HepG2 (cell line): Measurements from ENCODE around the gene ZNF491. TPM values are rescaled to one million over a fixed set of nuclear protein-coding genes. Genes with fewer than 3 reads are reported as not detected.
A peak's percentile ranks its signal among the peaks of the same experiment; 100 is the strongest.

ENCODE experiments used
- CBX1 ChIP-seq: IDR thresholded peaks from one replicate; pipeline ENCODE4 v1.6.1; 2016; ENCODE audit warnings: antibody characterized with exemption, low read depth
- KAT7 ChIP-seq: IDR thresholded peaks from 2 replicates; pipeline ENCODE4 v1.6.1; 2018; ENCODE audit warnings: borderline replicate concordance, missing compliant biosample characterization
- MXI1 ChIP-seq: IDR thresholded peaks from 3 replicates; pipeline ENCODE4 v1.6.1; 2012; ENCODE audit warnings: low read depth, low read length, inconsistent platforms, borderline replicate concordance
- RBAK ChIP-seq: sonication (generic); formaldehyde crosslinking; IDR thresholded peaks from 2 replicates; pipeline ENCODE4 v1.5.1; 2020; ENCODE audit warnings: mild to moderate bottlenecking, missing genetic modification reagents
- RFXANK ChIP-seq: IDR thresholded peaks from 2 replicates; pipeline ENCODE4 v1.6.1; 2016
- SRSF4 ChIP-seq: fragments of 200-400 bp; formaldehyde crosslinking; IDR thresholded peaks from one replicate; pipeline ENCODE4 v1.6.1; 2018; ENCODE audit warnings: mild to moderate bottlenecking, low read depth, low read length, moderate library complexity; ENCODE audit not compliant: poor library complexity, severe bottlenecking
- SSRP1 ChIP-seq: IDR thresholded peaks from 2 replicates; pipeline ENCODE4 v1.6.1; 2016; ENCODE audit warnings: control low read depth
- TOPORS ChIP-seq: sonication (generic); formaldehyde crosslinking; IDR thresholded peaks from 2 replicates; pipeline ENCODE4 v1.8.0; 2023; ENCODE audit warnings: mild to moderate bottlenecking, missing genetic modification reagents
- ZNF333 ChIP-seq: sonication (generic); formaldehyde crosslinking; IDR thresholded peaks from 2 replicates; pipeline ENCODE4 v1.4.0; 2020; ENCODE audit warnings: mild to moderate bottlenecking, missing genetic modification reagents, borderline replicate concordance
- ZNF383 ChIP-seq: sonication (generic); formaldehyde crosslinking; IDR thresholded peaks from 2 replicates; pipeline ENCODE4 v1.4.0; 2020; ENCODE audit warnings: missing genetic modification reagents, mild to moderate bottlenecking, borderline replicate concordance
- ZNF564 ChIP-seq: sonication (generic); formaldehyde crosslinking; IDR thresholded peaks from 2 replicates; pipeline ENCODE4 v1.8.1; 2023; ENCODE audit warnings: mild to moderate bottlenecking, missing genetic modification reagents
- ZNF776 ChIP-seq: sonication (generic); formaldehyde crosslinking; IDR thresholded peaks from 2 replicates; pipeline ENCODE4 v1.4.0; 2020; ENCODE audit warnings: mild to moderate bottlenecking, missing genetic modification reagents
- ZSCAN12 ChIP-seq: sonication (generic); formaldehyde crosslinking; IDR thresholded peaks from 2 replicates; pipeline ENCODE4 v1.9.0; 2021; ENCODE audit warnings: mild to moderate bottlenecking, missing genetic modification reagents
- polyA plus RNA-seq, 8 experiments: library from polyadenylated mRNA; depleted of rRNA in 3 of 8; stranded (reverse) in 7 of 8; unstranded in 1 of 8; fragments of >200 nt; fragmentation: Illumina TruSeq in 4 of 8; extraction: Trizol in 4 of 8; gene quantifications; 2 replicates each; pipeline versions ENCODE4 v1.2.1 to v1.2.3, GENCODE V29; 2011 to 2016; ENCODE audit warnings: low read depth in 4 of 8, missing spikeins in 1 of 8, mixed read lengths in 1 of 8; ENCODE audit not compliant: insufficient read depth in 1 of 8
- total RNA-seq, 5 experiments: library from RNA; depleted of rRNA; stranded (reverse); fragments of >200 nt; fragmentation: Illumina TruSeq; extraction: Trizol; gene quantifications; 2 replicates each; pipeline ENCODE4 v1.2.3, GENCODE V29; 2016; ENCODE audit warnings: low read depth in 1 of 5
- TF ChIP-seq, protein P1 (sequence below): sonication (generic); formaldehyde crosslinking; IDR thresholded peaks from 2 replicates; pipeline ENCODE4 v1.8.0; 2022; ENCODE audit warnings: missing genetic modification reagents, mild to moderate bottlenecking, inconsistent platforms, borderline replicate concordance
- TF ChIP-seq, protein P2 (sequence below): IDR thresholded peaks from 2 replicates; pipeline ENCODE4 v1.6.1; 2018; ENCODE audit warnings: missing genetic modification reagents, mild to moderate bottlenecking, missing compliant biosample characterization
- TF ChIP-seq, protein P3 (sequence below): IDR thresholded peaks from 2 replicates; pipeline ENCODE4 v1.6.1; 2016; ENCODE audit warnings: missing compliant biosample characterization, missing genetic modification reagents, borderline replicate concordance
- TF ChIP-seq, protein P4 (sequence below): fragments of 450-650 bp; IDR thresholded peaks from 2 replicates; pipeline ENCODE4 v1.6.1; 2016
- TF ChIP-seq, protein P5 (sequence below): sonication (generic); formaldehyde crosslinking; IDR thresholded peaks from 2 replicates; pipeline ENCODE4 v1.5.0; 2020; ENCODE audit warnings: mild to moderate bottlenecking, missing genetic modification reagents, moderate library complexity

The ZNF491 gene
- total and polyA plus RNA-seq, 2 of the 13 experiments (the other 11 are each of a cell fraction or from before 2014, with no cell fraction given), result 0.57 to 2.2 TPM

DNA sequence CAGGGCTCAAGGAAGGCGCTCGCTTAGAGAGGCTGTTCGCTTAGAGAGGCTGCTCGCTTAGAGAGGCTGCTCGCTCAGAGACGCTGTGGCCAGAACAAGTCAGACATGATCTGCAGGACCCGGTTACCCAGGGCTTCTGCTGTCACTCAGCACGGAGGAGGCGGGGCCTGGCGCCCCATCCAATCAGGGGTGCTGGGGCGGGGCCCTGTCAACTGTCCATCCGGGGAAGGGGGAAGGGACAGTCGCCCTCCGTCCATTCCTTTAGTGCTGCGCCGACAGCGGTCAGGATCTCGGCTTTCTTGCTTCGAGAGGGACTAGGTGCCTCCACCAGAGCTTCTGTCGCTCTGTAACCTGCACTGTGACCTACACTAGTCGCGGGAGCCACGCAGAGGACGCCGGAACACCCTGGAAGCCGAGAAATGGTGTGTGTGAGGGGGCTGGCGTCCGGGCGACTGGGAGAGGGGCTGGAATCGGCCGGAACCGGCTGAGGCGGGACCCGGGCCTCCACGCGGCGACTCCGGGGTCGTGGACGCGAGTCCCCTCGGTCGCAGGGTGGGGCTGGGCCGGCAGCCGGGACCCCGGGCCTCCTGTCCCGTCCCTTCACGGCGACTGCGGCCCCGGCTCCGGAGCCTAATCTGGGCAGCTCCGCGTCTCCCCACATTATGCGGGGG is 15.8 kb downstream of the ZNF491 start, which contains the start of gene ZNF440 (continued):
- TF ChIP-seq, protein P1, sequence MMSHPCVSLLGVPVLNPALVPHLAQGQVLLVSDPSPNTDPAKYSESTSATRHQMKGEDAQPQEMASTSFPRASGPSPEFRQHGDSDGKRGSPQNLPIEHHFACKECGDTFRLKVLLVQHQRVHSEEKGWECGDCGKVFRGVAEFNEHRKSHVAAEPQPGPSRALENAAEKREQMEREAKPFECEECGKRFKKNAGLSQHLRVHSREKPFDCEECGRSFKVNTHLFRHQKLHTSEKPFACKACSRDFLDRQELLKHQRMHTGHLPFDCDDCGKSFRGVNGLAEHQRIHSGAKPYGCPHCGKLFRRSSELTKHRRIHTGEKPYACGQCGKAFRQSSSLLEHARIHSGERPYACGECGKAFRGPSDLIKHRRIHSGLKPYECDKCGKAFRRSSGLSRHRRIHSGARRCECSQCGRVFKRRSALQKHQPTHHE (CRISPR knock-in tag), result peak; percentile 45; the same call in 1 of the 2 replicates
- TF ChIP-seq ZNF564 (CRISPR knock-in tag) (peak; percentile 81; the same call in 1 of the 2 replicates), SRSF4 (no peak), ZNF383 (CRISPR knock-in tag) (no peak), RBAK (CRISPR knock-in tag) (no peak), KAT7 (no peak), SSRP1 (CRISPR knock-in tag) (no peak), ZSCAN12 (CRISPR knock-in tag) (no peak), MXI1 (no peak), CBX1 (peak; percentile 82), ZNF333 (CRISPR knock-in tag) (peak; percentile 68; the same call in 1 of the 2 replicates), RFXANK (CRISPR knock-in tag) (no peak), ZNF776 (CRISPR knock-in tag) (0 out of 2 replicates have a peak, but pooled peaks have one; percentile 53), TOPORS (CRISPR knock-in tag) (no peak)
- TF ChIP-seq, protein P2, sequence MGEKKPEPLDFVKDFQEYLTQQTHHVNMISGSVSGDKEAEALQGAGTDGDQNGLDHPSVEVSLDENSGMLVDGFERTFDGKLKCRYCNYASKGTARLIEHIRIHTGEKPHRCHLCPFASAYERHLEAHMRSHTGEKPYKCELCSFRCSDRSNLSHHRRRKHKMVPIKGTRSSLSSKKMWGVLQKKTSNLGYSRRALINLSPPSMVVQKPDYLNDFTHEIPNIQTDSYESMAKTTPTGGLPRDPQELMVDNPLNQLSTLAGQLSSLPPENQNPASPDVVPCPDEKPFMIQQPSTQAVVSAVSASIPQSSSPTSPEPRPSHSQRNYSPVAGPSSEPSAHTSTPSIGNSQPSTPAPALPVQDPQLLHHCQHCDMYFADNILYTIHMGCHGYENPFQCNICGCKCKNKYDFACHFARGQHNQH, result peak; percentile 71
- TF ChIP-seq, protein P3, sequence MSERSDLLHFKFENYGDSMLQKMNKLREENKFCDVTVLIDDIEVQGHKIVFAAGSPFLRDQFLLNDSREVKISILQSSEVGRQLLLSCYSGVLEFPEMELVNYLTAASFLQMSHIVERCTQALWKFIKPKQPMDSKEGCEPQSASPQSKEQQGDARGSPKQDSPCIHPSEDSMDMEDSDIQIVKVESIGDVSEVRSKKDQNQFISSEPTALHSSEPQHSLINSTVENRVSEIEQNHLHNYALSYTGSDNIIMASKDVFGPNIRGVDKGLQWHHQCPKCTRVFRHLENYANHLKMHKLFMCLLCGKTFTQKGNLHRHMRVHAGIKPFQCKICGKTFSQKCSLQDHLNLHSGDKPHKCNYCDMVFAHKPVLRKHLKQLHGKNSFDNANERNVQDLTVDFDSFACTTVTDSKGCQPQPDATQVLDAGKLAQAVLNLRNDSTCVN (CRISPR knock-in tag), result peak; percentile 65; the same call in 1 of the 2 replicates
- TF ChIP-seq, protein P4, sequence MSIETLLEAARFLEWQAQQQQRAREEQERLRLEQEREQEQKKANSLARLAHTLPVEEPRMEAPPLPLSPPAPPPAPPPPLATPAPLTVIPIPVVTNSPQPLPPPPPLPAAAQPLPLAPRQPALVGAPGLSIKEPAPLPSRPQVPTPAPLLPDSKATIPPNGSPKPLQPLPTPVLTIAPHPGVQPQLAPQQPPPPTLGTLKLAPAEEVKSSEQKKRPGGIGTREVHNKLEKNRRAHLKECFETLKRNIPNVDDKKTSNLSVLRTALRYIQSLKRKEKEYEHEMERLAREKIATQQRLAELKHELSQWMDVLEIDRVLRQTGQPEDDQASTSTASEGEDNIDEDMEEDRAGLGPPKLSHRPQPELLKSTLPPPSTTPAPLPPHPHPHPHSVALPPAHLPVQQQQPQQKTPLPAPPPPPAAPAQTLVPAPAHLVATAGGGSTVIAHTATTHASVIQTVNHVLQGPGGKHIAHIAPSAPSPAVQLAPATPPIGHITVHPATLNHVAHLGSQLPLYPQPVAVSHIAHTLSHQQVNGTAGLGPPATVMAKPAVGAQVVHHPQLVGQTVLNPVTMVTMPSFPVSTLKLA, result 0 out of 2 replicates have a peak, but pooled peaks have one; percentile 14
- TF ChIP-seq, protein P5, sequence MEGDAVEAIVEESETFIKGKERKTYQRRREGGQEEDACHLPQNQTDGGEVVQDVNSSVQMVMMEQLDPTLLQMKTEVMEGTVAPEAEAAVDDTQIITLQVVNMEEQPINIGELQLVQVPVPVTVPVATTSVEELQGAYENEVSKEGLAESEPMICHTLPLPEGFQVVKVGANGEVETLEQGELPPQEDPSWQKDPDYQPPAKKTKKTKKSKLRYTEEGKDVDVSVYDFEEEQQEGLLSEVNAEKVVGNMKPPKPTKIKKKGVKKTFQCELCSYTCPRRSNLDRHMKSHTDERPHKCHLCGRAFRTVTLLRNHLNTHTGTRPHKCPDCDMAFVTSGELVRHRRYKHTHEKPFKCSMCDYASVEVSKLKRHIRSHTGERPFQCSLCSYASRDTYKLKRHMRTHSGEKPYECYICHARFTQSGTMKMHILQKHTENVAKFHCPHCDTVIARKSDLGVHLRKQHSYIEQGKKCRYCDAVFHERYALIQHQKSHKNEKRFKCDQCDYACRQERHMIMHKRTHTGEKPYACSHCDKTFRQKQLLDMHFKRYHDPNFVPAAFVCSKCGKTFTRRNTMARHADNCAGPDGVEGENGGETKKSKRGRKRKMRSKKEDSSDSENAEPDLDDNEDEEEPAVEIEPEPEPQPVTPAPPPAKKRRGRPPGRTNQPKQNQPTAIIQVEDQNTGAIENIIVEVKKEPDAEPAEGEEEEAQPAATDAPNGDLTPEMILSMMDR (CRISPR knock-in tag), result no peak
